Right hindlimb (tissue), 1 donor: ENCODE data around the gene GDNF.
A peak's percentile ranks its signal among the peaks of the same experiment; 100 is the strongest.
"Not testable (repeated sequence)": the region's sequence is repeated elsewhere in the genome, so short reads cannot be mapped to it uniquely, and the experiment has no call there.

ENCODE experiments used
- DNase-seq: peaks from one replicate; pipeline ENCODE4 v3.0.0-alpha.2; 2018

Gene GDNF

GRCh38 chr5:37815913-37816312 is 23.9 kb downstream of the GDNF start:
- DNase-seq = no peak

DNA sequence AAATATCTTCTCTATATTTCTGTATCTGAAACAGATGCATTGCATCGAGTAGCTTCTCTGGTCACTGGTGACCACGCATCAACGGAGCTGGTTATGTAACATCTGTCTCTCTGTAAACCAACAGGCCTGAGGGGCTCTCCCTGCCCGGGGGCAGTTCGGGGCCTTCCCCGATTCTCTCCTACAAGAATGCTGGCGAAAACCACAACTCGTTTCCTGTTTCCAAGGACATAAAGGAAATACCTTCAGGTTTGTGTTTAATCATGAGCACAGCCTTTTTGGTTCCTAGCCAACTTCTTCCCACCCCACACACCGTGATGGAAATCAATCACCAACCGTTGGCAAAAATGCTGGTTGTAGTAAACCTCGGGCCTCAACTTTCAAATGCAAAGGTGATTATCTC is 25.1 kb downstream of the GDNF start:
- no peak for DNase-seq

DNA sequence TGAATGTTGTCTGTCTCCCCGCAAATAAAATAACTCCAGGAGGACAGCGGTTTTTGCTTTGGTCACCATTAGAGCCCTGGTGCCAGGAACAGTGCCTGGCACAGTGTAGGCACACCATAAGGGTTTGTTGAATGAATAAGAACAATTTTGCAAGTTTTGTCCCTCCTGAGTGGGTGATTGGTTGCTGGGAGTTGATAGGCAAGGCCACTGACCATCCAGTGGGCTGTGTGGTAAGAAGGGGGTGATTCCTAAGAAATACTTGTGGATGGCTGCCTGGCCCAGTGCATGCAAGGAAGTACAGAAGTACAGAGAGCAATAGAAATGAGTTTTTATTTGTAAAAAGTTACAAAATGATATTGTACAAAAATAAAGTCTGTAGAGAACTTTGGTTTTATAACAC is 27.5 kb downstream of the GDNF start:
- no peak for DNase-seq

GRCh38 chr5:37811866-37812265 is 28.0 kb downstream of the GDNF start:
- no peak for DNase-seq

GRCh38 chr5:37810311-37810710 is 29.5 kb downstream of the GDNF start:
- no peak for DNase-seq

GRCh38 chr5:37808945-37809344 is 30.9 kb downstream of the GDNF start:
- no peak for DNase-seq

- peak; percentile 34 for DNase-seq
Measured at GRCh38 chr5:37807621-37808301, 32.1 kb downstream of the GDNF start.

DNA sequence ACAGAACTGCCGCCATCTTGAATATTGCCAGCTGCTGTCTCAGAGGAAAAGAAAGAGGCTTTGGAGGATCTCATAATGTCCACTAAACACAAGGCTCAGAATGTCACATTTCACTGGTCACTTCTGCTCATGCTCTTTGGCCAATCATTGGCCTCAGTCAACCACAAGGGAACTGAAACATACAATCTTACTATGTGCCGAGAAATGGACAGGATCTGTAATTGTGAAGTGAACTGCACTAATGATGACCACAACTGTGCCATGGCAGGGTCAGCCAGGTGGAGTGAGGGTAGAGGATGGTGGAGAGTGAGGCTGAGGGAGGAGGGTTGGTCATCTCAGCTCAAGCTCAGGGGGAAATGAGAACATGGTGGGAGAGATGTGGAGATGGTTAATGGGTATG is 32.8 kb downstream of the GDNF start:
- no peak for DNase-seq

GRCh38 chr5:37806476-37806875 is 33.4 kb downstream of the GDNF start:
- DNase-seq = no peak

GRCh38 chr5:37806016-37806415 is 33.8 kb downstream of the GDNF start:
- DNase-seq = no peak

GRCh38 chr5:37804401-37804800 is 35.4 kb downstream of the GDNF start:
- no peak for DNase-seq

GRCh38 chr5:37803487-37803886 is 36.4 kb downstream of the GDNF start:
- DNase-seq = no peak

- DNase-seq = no peak
Measured at GRCh38 chr5:37801521-37801920, 38.3 kb downstream of the GDNF start.

GRCh38 chr5:37799865-37800421 is 39.9 kb downstream of the GDNF start:
- DNase-seq = no peak

GRCh38 chr5:37796435-37796834 is 43.4 kb downstream of the GDNF start:
- not testable (repeated sequence) for DNase-seq

GRCh38 chr5:37795292-37795691 is 44.5 kb downstream of the GDNF start:
- not testable (repeated sequence) for DNase-seq

DNA sequence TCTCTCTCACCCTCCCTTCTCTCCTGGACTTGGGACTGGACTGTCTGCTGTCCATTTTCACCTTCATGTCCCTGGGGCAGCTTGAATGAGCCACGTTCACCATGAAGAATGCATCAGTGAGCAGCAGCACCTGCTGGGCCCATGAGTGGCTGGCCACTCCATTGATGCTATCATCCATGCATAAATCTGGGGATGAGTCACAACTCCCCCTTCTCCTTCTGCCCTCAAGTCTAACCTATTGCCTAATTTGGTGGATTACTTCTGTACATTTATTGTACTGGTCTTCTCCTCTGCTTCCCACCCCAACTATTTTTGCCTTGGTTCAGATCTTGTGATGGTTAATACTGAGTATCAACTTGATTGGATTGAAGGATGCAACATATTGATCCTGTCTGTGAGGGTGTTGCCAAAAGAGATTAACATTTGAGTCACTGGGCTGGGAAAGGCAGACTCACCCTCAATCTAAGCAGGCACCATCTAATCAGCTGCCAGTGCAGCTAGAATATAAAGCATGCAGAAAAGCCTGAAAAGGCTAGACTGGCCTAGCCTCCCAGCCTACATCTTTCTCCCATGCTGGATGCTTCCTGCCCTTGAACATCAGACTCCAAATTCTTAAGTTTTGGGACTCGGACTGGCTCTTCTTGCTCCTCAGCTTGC is 46.7 kb downstream of the GDNF start:
- DNase-seq = no peak

DNA sequence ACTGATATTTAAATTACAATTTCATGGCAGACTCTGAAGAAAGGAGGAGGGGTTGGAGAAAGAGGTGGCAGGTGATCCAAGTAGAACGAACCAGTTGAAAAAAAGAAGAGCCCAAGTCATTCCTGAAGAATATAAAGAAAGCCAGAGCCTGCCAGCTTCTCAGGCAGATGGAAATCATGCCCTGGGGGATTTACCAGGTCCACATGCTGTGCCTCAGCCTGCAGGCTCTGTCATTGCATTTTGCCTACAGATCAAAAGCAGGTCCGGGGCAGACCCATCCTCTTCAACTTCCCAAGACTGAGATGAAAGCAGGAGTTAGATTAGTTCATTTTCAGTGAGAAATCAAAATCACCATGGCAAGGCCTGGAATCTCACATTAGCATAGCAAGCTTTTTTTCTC is 48.5 kb downstream of the GDNF start:
- no peak for DNase-seq

GRCh38 chr5:37789991-37790390 is 49.9 kb downstream of the GDNF start:
- DNase-seq = no peak

GRCh38 chr5:37787742-37788141 is 52.1 kb downstream of the GDNF start:
- DNase-seq = no peak

DNA sequence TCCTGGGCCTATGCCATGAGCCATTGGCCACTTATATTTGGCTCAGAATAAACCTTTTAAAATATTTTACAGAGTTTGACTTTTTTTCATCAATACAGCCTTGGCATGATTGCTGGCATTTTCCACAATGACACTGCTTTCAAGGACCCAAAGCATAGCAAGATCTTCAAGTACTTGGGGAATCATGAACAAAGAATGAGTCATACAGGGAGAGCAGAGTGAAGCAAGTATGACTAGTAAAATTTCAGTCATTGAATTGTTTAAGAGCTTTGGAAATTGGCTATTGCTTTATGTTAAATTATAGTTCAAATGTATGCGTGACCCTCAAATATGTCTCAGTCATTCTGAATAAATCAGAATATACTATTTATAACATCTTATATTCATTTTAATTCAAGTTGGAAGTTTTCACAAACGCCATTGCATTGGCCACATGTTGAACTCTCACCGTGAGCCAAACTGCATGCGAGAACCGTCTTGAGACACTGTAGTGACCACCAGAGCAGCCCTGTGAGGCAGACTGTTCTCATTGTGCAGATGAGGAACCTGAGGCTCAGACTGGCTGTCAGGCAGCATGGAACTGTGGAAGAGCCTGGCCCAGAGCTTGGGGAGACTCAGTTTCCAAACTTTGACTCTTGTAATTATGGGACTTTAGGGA is 52.9 kb downstream of the GDNF start:
- DNase-seq = no peak

GRCh38 chr5:37786416-37786815 is 53.4 kb downstream of the GDNF start:
- DNase-seq = no peak

GRCh38 chr5:37781409-37781808 is 58.4 kb downstream of the GDNF start:
- not testable (repeated sequence) for DNase-seq
